ENCODE measurements around the gene RPL36A. TPM values are rescaled to one million over a fixed set of nuclear protein-coding genes. Genes with fewer than 3 reads are reported as not detected.

RPL36A gene
- total and polyA plus RNA-seq, 9 of the 15 experiments (the other 6 are each of a cell fraction or from before 2014, with no cell fraction given), result 412 to 4,539 (median 3,209) TPM

DNA sequence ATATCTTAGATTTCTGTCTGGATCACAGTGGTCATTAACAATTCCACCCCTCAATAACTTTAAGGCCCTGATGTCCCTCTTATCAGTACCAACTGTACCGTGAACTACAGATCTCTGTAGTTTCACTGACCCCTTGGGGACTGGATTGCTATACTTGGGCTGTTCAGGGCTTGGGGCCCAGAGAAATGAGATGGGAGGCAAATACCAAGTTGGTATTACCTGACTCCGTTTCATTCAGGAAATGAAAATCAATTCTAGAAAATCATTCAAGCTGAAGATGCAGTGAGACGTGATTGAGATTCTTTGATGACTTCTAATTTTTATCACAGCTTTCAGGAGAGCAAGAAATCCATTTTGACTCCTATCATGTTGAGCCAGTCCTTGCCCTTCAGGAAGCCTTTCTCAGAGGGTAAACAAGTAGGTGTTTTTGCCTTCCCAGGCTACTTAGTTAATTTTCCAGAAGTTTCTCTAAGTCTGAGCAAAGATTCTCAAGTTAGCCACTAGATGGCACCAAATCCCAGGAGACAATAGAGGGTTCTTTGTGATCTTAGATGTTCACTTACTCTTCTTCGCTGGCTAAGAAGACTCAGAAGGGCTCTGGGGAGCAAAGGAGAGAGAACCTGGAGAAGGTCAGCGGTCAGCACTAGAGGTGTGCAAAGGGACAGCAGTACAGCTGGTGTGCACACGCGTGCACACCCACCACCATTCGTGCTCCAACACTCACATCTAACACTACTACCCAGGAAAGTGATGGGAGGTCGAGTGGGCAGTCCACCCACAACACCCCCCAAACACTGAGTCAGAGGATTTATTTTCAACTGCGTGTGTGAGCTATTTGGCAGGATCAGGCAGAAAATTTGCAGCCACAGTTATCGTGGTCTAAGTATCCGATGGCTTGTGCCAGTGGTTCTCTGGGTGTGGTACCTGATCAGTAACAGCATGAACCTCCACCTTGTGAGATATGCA is 24.7 kb downstream of the RPL36A start (continued):
- TF ChIP-seq REST (IDR thresholded peaks at IDR 0.05; ENCODE audit: borderline replicate concordance), result peak; percentile 31; the same call in 1 of the 2 replicates
- no peak for TF ChIP-seq REST (CRISPR knock-in tag; IDR thresholded peaks at IDR 0.05; ENCODE audit: low read depth)

Data from K562 (cell line).